Left lung (tissue), 10 donors: ENCODE results near the gene ABCG1. TPM values are rescaled to one million over a fixed set of nuclear protein-coding genes. Genes with fewer than 3 reads are reported as not detected.

Source experiments
- ATAC-seq: fragments of 200-7000 bp; cut with Tn5 transposase; one replicate; pipeline ENCODE4 v1.9.1; 2020; ENCODE audit warnings: moderate library complexity
- DNase-seq, 4 donors: peaks; one replicate each; pipeline ENCODE4 v3.0.0-alpha.2; 2013 to 2020
- H3K27ac ChIP-seq, 2 donors: fragments of 200-600 bp; sonication (generic) in 1 of 2; one replicate each; pipeline versions ENCODE4 v1.5.0 to v1.8.0; 2020 to 2021
- H3K27me3 ChIP-seq, 2 donors: fragments of 200-600 bp; sonication (generic) in 1 of 2; one replicate each; pipeline versions ENCODE4 v1.5.0 to v1.8.0; 2020 to 2021
- H3K36me3 ChIP-seq, 2 donors: fragments of 200-600 bp; sonication (generic) in 1 of 2; one replicate each; pipeline versions ENCODE4 v1.5.0 to v1.8.0; 2020 to 2021
- H3K4me1 ChIP-seq, 2 donors: fragments of 200-600 bp; one replicate each; pipeline ENCODE4 v1.8.0; 2021
- H3K4me3 ChIP-seq, 2 donors: fragments of 200-600 bp; sonication (generic) in 1 of 2; one replicate each; pipeline versions ENCODE4 v1.5.0 to v1.8.0; 2020 to 2021; ENCODE audit warnings: mild to moderate bottlenecking in 1 of 2
- H3K9me3 ChIP-seq, 2 donors: fragments of 200-600 bp; sonication (generic) in 1 of 2; one replicate each; pipeline versions ENCODE4 v1.5.0 to v1.8.0; 2020 to 2021
- intact Hi-C, 2 donors: fragments of 100-400 bp; cut with DNase I; formaldehyde crosslinking; loops; one replicate each; pipeline versions ENCODE4 v1.11.2 to v1.14.2; 2022
- polyA plus RNA-seq, 6 donors: library from polyadenylated mRNA; unstranded; fragments of 120-200 nt; gene quantifications; one replicate each; pipeline ENCODE4 v1.2.1, GENCODE V29; 2013; ENCODE audit not compliant: insufficient read length in 6 of 6
- total RNA-seq, 2 donors: library from RNA; stranded (reverse); fragmentation: NEBNext Ultra II Directional; extraction: Animal tissue kit (Norgen Biotek cat#: 25700); gene quantifications; one replicate each; pipeline ENCODE4 v1.2.1, GENCODE V29; 2021
- TF ChIP-seq, protein P1 (sequence below), 2 donors: fragments of 200-600 bp; sonication (generic) in 1 of 2; IDR thresholded peaks; one replicate each; pipeline versions ENCODE4 v1.5.0 to v1.8.0; 2021; ENCODE audit warnings: antibody characterized with exemption in 2 of 2
- donor health status: DM: no; HTN: yes; CAD: no.
- donor health status: DM: no; HTN: no; CAD: no.

ABCG1 gene
- total and polyA plus RNA-seq, 8 donors: 6.8 to 53.8 (median 10.5) TPM

GRCh38 chr21:42285569-42286245 is 66.8 kb downstream of the ABCG1 start:
- DNase-seq (no peak), ATAC-seq (no peak)
- Histone ChIP-seq H3K4me3 (no peak overlapping the region), H3K27ac (no peak overlapping the region), H3K9me3 (no peaks in the 10 kb centered on the region), H3K4me1 (peaks cover 0 to 6% of the 10 kb centered on the region in 2 donors), H3K27me3 (no peaks in the 10 kb centered on the region), H3K36me3 (peaks cover 0 to 63% of the 10 kb centered on the region in 2 donors)
- TF ChIP-seq, protein P1, sequence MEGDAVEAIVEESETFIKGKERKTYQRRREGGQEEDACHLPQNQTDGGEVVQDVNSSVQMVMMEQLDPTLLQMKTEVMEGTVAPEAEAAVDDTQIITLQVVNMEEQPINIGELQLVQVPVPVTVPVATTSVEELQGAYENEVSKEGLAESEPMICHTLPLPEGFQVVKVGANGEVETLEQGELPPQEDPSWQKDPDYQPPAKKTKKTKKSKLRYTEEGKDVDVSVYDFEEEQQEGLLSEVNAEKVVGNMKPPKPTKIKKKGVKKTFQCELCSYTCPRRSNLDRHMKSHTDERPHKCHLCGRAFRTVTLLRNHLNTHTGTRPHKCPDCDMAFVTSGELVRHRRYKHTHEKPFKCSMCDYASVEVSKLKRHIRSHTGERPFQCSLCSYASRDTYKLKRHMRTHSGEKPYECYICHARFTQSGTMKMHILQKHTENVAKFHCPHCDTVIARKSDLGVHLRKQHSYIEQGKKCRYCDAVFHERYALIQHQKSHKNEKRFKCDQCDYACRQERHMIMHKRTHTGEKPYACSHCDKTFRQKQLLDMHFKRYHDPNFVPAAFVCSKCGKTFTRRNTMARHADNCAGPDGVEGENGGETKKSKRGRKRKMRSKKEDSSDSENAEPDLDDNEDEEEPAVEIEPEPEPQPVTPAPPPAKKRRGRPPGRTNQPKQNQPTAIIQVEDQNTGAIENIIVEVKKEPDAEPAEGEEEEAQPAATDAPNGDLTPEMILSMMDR (IDR thresholded peaks at IDR 0.05): no peak
- intact Hi-C loops: no loop called here

DNA sequence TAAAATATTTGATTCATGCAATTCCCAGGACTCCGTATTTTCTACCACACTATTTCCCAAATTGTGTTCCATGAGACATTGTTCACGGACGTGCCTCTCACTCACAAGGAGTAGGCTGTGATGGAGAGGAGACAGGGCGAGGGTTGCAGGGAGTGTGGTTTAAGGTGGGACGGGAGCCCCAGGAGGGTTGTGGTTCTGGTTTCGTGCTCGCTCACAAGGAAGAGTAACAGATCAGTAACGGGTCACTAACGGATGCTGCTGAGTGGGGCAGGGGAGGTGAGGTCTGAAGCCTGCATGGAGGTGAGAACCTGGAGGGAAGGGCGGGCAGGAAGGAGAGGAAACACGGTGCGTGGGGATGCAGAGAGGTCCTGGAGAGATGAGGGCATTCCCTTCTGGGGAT is 67.5 kb downstream of the ABCG1 start:
- intact Hi-C loops: no loop called here
- peaks cover 0 to 67% of the 10 kb centered on the region in 2 donors for H3K36me3 ChIP-seq

GRCh38 chr21:42287193-42288083 is 68.5 kb downstream of the ABCG1 start:
- TF ChIP-seq, protein P1 (IDR thresholded peaks at IDR 0.05): no peak
- intact Hi-C loops: no loop called here
- peak in 1 of 4 donors; percentile 51 for DNase-seq
- Histone ChIP-seq H3K4me3 (no peak overlapping the region), H3K4me1 (peaks cover 0 to 8% of the 10 kb centered on the region in 2 donors), H3K27ac (no peak overlapping the region), H3K36me3 (peaks cover 0 to 66% of the 10 kb centered on the region in 2 donors), H3K27me3 (no peaks in the 10 kb centered on the region), H3K9me3 (no peaks in the 10 kb centered on the region)
- no peak for ATAC-seq

More for the DNA sequence above, 67.5 kb downstream of the ABCG1 start:
- Histone ChIP-seq H3K4me1 (peaks cover 0 to 8% of the 10 kb centered on the region in 2 donors), H3K4me3 (no peak overlapping the region), H3K9me3 (no peaks in the 10 kb centered on the region), H3K27ac (no peak overlapping the region), H3K27me3 (no peaks in the 10 kb centered on the region)
- TF ChIP-seq, protein P1 (IDR thresholded peaks at IDR 0.05): no peak
- DNase-seq (peak in 1 of 4 donors; percentile 19), ATAC-seq (no peak)

DNA sequence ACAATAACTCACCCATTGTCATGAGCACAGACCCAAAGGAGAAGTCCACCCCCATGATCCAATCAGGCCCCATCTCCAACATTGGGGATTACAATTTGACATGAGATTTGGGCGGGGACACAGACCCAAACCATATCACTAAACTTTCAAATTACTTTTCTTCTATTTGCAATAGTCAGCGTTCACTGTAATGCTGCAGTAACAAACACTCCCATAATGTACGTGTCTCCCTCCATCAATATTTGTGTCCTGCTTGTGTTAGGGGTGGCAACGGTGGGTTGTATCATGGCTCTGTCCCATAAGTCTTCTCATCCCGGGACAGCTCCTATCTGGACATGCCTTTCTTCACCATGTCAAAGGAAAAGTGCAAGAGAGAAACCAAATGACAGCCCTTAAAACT is 70.0 kb downstream of the ABCG1 start:
- Histone ChIP-seq H3K27ac (no peak overlapping the region), H3K27me3 (no peaks in the 10 kb centered on the region), H3K4me1 (peaks cover 0 to 8% of the 10 kb centered on the region in 2 donors), H3K36me3 (peaks cover 0 to 58% of the 10 kb centered on the region in 2 donors), H3K4me3 (no peak overlapping the region), H3K9me3 (no peaks in the 10 kb centered on the region)
- DNase-seq (no peak), ATAC-seq (no peak)
- TF ChIP-seq, protein P1 (IDR thresholded peaks at IDR 0.05): no peak
- intact Hi-C loops: no loop called here

GRCh38 chr21:42289926-42290325 is 71.0 kb downstream of the ABCG1 start:
- ATAC-seq: peak; percentile 51
- TF ChIP-seq, protein P1 (IDR thresholded peaks at IDR 0.05): no peak
- peak in 2 of 4 donors; percentile 73 to 83 for DNase-seq

More at GRCh38 chr21:42289926-42290325, 71.0 kb downstream of the ABCG1 start:
- intact Hi-C loops: no loop called here
- Histone ChIP-seq H3K36me3 (peaks cover 0 to 68% of the 10 kb centered on the region in 2 donors), H3K4me1 (peaks cover 0 to 8% of the 10 kb centered on the region in 2 donors), H3K27me3 (no peaks in the 10 kb centered on the region), H3K9me3 (no peaks in the 10 kb centered on the region), H3K4me3 (no peak overlapping the region), H3K27ac (no peak overlapping the region)
